ENCODE measurements around the gene UNC5C. TPM values are rescaled to one million over a fixed set of nuclear protein-coding genes. Genes with fewer than 3 reads are reported as not detected.

UNC5C gene
- total RNA-seq, 3 donors from 2014 or later (not counting 1 experiment from before 2014, with no cell fraction given) = not detected

- Mint-ChIP-seq H3K36me3 (no peaks in the 10 kb centered on the region), H3K27ac (no peak overlapping the region), H3K4me1 (no peaks in the 10 kb centered on the region), H3K4me3 (no peak overlapping the region), H3K27me3 (ENCODE audit: low read depth in 2 of 2) (no peaks in the 10 kb centered on the region), H3K9me3 (peaks cover 0 to 2% of the 10 kb centered on the region in 2 donors)
- DNase-seq (no peak), ATAC-seq (no peak)
- intact Hi-C loops (cut with micrococcal nuclease) = no loop called here
- Histone ChIP-seq H3K27me3 (ENCODE audit: control insufficient read depth, insufficient read depth, low read length) (no peaks in the 10 kb centered on the region), H3K9me3 (ENCODE audit: control insufficient read depth, insufficient read depth, low read length) (no peaks in the 10 kb centered on the region), H3K36me3 (ENCODE audit: control insufficient read depth, insufficient read depth, low read length) (no peaks in the 10 kb centered on the region), H3K4me3 (ENCODE audit: low read length) (no peak overlapping the region), H3K4me1 (ENCODE audit: control insufficient read depth, insufficient read depth, low read length) (no peaks in the 10 kb centered on the region), H3K27ac (ENCODE audit: low read length) (no peak overlapping the region)
- WGBS (ENCODE audit: insufficient coverage) = 83% methylated on average over 1 of the region's 1 CpG
- TF ChIP-seq CTCF (IDR thresholded peaks at IDR 0.05) = no peak
Observed at GRCh38 chr4:95560774-95561173, 12.0 kb upstream of the UNC5C start.

DNA sequence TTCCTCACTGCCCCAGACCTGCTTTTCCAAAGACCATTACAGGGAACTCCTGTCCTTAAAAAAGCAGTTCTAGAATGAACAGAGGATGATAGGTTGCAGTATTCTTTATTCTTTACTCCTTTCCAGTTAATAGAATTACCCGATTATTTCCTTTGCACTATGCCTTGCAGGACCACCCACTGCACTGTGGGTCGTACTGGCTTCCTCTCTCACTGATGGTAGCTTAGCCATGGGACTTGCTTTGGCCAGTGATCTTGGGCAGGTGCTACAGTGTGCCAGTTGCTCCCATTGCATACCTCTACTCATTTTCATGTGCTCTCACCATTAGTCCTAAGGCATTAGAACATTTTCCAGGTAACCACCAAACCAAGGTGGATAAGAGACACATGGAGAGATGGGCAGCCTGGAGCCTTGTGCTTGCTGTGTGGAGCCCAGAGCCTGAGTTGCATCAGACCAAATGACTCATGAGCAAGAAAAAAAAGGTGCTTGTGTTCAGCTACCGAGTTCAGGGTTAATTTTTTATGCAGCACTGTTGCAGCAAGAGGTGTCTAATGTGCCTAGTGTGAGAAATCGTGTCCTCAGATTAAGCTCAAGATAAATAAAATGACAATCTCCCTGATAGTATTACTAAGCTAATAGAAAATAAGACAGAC lies 7.6 kb upstream of the UNC5C start:
- H3K9me3 ChIP-seq (ENCODE audit: control insufficient read depth, insufficient read depth, low read length) = no peaks in the 10 kb centered on the region
- H3K4me3 Mint-ChIP-seq = no peak overlapping the region
- no peak for DNase-seq
- TF ChIP-seq CTCF (IDR thresholded peaks at IDR 0.05) = no peak
- H3K9me3 Mint-ChIP-seq = no peaks in the 10 kb centered on the region
- intact Hi-C loops (cut with micrococcal nuclease) = no loop called here
- no peak overlapping the region for H3K27ac Mint-ChIP-seq
- peaks cover 0 to 5% of the 10 kb centered on the region in 2 donors for H3K27me3 Mint-ChIP-seq (ENCODE audit: low read depth in 2 of 2)
- H3K4me1 ChIP-seq (ENCODE audit: control insufficient read depth, insufficient read depth, low read length) = no peaks in the 10 kb centered on the region
- no peaks in the 10 kb centered on the region for H3K36me3 Mint-ChIP-seq
- H3K4me1 Mint-ChIP-seq = no peaks in the 10 kb centered on the region
- H3K4me3 ChIP-seq (ENCODE audit: low read length) = no peak overlapping the region
- no peak for ATAC-seq
- H3K36me3 ChIP-seq (ENCODE audit: control insufficient read depth, insufficient read depth, low read length) = no peaks in the 10 kb centered on the region
- 62% methylated on average over 3 of the region's 4 CpGs for WGBS (ENCODE audit: insufficient coverage)
- H3K27me3 ChIP-seq (ENCODE audit: control insufficient read depth, insufficient read depth, low read length) = no peaks in the 10 kb centered on the region
- H3K27ac ChIP-seq (ENCODE audit: low read length) = no peak overlapping the region

DNA sequence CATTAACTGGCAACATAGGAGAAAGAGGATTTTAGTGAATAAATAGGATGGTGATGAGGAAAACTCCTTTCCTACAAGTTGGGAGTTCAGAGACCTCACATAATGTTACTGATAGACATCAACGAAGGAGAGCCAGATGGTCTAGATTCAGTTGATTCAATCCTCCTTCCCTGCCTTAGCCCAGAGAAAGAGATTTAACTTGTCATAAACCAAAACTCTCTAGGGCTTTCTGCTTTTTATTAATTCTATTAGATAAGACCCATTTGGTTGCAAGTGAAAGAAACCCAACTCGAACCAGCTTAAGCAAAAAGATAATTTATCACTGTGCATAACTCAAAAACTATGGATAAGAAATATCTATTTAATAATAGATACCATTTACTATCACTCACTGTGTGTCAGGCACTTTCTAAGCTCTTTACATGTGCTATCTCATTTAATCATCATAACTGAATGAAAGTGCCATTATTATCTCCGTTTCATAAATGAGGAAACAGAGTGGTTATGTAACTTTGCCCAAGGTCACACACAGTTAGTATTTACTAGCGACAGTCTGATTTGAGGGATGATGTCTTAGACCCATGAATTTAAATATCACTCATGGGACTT lies 4.3 kb upstream of the UNC5C start:
- 32% methylated on average over 2 of the region's 4 CpGs for WGBS (ENCODE audit: insufficient coverage)
- DNase-seq = no peak
- no peak overlapping the region for H3K4me3 ChIP-seq (ENCODE audit: low read length)
- no peaks in the 10 kb centered on the region for H3K36me3 ChIP-seq (ENCODE audit: control insufficient read depth, insufficient read depth, low read length)
- no peak overlapping the region for H3K4me3 Mint-ChIP-seq
- no peak overlapping the region for H3K27ac ChIP-seq (ENCODE audit: low read length)
- H3K27me3 ChIP-seq (ENCODE audit: control insufficient read depth, insufficient read depth, low read length) = peaks cover 5% of the 10 kb centered on the region
- ATAC-seq = no peak
- no peaks in the 10 kb centered on the region for H3K36me3 Mint-ChIP-seq
- H3K4me1 Mint-ChIP-seq = peaks cover 12 to 13% of the 10 kb centered on the region in 2 donors
- no peak for TF ChIP-seq CTCF (IDR thresholded peaks at IDR 0.05)
- no peaks in the 10 kb centered on the region for H3K9me3 ChIP-seq (ENCODE audit: control insufficient read depth, insufficient read depth, low read length)
- intact Hi-C loops (cut with micrococcal nuclease) = no loop called here
- H3K27ac Mint-ChIP-seq = no peak overlapping the region
- H3K27me3 Mint-ChIP-seq (ENCODE audit: low read depth in 2 of 2) = peaks cover 12 to 17% of the 10 kb centered on the region in 2 donors
- peaks cover 10% of the 10 kb centered on the region for H3K4me1 ChIP-seq (ENCODE audit: control insufficient read depth, insufficient read depth, low read length)
- no peaks in the 10 kb centered on the region for H3K9me3 Mint-ChIP-seq
